Gastroesophageal sphincter (tissue), 3 donors: Measurements from ENCODE around the gene PSMB3.

Experiments
- EP300 ChIP-seq: sonication (generic); formaldehyde crosslinking; IDR thresholded peaks from one replicate; pipeline ENCODE4 v1.6.1; 2017; ENCODE audit warnings: antibody characterized with exemption, mild to moderate bottlenecking
- POLR2A ChIP-seq, 2 donors: fragments of 450-650 bp; IDR thresholded peaks; one replicate each; pipeline ENCODE4 v1.6.1; 2017; ENCODE audit warnings: antibody characterized with exemption in 2 of 2, mild to moderate bottlenecking in 2 of 2, moderate library complexity in 1 of 2
- POLR2AphosphoS5 ChIP-seq: sonication (generic); formaldehyde crosslinking; IDR thresholded peaks from one replicate; pipeline ENCODE4 v1.6.1; 2017; ENCODE audit warnings: antibody characterized with exemption
- TF ChIP-seq, protein P1 (sequence below), 4 experiments: fragments of 200-600 bp in 2 of 4; fragments of 450-650 bp in 2 of 4; sonication (generic) in 1 of 4; IDR thresholded peaks; one replicate each; pipeline ENCODE4 v1.5.1; 2017 to 2019; ENCODE audit warnings: antibody characterized with exemption in 4 of 4, mild to moderate bottlenecking in 2 of 4, moderate library complexity in 2 of 4

DNA sequence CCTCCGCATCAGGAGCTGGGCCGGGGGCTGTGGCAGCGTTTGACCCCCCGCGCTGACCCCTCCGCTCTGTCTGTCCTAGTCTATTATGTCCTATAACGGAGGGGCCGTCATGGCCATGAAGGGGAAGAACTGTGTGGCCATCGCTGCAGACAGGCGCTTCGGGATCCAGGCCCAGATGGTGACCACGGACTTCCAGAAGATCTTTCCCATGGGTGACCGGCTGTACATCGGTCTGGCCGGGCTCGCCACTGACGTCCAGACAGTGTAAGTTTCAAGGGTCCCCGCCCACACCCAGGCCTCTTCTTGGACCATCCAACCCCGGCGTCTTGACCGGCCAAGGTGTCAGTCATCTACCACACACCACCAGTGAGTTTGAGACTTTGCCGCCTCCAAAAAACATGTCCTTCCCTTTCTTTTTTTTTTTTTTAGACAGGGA lies 548 bp downstream of the PSMB3 start:
- TF ChIP-seq, protein P1, sequence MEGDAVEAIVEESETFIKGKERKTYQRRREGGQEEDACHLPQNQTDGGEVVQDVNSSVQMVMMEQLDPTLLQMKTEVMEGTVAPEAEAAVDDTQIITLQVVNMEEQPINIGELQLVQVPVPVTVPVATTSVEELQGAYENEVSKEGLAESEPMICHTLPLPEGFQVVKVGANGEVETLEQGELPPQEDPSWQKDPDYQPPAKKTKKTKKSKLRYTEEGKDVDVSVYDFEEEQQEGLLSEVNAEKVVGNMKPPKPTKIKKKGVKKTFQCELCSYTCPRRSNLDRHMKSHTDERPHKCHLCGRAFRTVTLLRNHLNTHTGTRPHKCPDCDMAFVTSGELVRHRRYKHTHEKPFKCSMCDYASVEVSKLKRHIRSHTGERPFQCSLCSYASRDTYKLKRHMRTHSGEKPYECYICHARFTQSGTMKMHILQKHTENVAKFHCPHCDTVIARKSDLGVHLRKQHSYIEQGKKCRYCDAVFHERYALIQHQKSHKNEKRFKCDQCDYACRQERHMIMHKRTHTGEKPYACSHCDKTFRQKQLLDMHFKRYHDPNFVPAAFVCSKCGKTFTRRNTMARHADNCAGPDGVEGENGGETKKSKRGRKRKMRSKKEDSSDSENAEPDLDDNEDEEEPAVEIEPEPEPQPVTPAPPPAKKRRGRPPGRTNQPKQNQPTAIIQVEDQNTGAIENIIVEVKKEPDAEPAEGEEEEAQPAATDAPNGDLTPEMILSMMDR (IDR thresholded peaks at IDR 0.05), result no peak
- TF ChIP-seq POLR2A (IDR thresholded peaks at IDR 0.05), result no peak
- no peak for TF ChIP-seq POLR2AphosphoS5
- TF ChIP-seq EP300, result no peak
